HG02840 (cell line): ENCODE data around the gene USP43.

Experiments
- ATAC-seq: cut with Tn5 transposase; IDR thresholded peaks from one replicate; pipeline ENCODE4 v1.9.1; 2021; ENCODE audit warnings: mild to moderate bottlenecking, moderate library complexity, moderate number of reproducible peaks; ENCODE audit not compliant: unreplicated experiment, low FRiP score

USP43 gene

DNA sequence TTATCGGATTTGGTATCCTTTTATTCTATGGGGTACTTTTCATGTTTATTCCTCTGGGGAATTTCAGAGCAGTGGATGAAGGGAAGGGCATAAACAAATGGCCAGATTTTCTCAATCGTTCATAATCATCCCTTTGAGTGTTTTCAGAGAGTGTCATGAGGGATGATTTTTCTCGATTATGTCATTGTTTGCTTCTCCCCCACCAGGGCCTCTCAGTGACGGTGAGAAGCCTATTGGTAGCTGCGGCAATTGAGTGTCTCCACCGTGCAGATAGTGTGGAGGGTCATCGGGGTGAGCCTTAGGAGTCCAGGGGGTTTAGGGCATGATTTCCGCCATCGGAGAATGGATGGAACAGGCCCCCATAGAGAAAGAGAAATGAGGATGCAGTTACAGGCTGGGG, 57.2 kb downstream of the USP43 start:
- no peak for ATAC-seq

DNA sequence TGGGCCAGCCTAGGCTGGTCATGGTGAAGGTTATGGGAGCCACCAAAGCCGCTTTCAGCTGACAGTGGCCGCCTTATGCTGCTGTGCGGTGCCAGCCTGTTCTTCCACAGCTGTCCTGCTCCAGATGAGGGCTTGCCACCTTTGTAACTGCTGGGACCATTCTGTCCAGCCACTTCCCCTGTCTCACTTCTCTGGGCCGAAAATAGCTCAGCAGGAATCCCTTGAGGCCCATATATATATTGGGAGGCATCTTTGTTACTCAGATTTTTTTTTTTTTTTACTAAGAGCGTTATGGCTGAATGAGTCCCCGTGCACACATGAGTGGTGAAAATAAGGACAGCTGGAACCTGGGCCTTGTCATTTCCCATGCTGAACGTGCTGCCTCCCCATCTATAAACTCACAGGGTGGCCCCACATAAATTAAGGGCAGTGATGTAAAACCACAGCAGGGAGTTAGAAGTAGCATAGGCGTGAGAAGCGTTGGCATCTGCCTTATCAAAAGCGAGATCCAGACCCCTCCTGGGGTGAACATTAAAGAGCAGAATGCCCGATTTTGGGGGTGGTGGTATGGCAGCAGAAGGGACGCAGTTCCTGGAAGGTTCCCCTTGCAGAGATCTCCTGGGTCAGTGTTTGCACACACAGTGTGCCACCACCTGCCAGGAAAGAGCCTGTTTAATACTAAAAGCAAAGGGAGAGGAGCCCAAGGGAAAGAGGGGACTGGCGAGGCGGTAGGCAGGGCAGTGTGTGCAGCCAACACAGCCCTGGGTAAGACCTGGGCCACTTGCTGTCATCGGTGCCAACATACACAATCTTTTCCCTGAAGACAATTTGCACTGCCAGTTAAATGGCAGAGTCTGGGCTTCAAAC, 57.8 kb downstream of the USP43 start:
- ATAC-seq: no peak

DNA sequence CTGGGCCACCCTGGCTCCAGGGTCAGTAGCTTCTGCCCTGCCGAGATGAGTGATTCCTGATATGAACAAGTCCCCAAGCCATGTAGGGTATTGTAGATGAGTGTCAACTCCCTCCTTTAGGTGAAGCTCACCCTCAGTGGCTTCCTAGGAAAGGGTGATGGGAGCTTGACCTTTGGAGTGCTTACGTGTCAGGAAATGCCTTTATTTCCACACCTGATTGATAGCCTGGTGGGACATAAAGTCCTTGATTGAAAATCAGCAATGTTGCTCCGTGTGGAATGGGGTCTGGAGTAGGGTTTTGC, 58.4 kb downstream of the USP43 start:
- ATAC-seq: no peak

DNA sequence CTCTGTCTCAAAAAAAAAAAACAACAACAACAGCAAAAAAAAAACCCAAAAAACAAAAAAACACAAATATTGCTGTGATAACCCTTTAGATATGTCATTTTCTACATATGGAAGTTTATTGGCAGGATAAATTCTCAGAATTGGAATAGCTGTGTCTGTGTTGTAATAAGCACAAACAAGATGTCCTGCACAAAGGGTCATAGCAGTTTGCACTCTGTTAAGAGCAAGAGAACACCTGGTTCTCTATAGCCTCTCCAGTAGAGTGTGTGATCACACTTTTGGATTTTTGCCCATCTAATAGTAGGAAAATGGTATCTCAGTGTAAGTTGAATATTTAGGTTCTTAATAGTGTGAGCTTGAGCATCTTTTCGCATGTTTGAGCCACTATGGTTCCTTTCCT, 60.4 kb downstream of the USP43 start:
- ATAC-seq: no peak

DNA sequence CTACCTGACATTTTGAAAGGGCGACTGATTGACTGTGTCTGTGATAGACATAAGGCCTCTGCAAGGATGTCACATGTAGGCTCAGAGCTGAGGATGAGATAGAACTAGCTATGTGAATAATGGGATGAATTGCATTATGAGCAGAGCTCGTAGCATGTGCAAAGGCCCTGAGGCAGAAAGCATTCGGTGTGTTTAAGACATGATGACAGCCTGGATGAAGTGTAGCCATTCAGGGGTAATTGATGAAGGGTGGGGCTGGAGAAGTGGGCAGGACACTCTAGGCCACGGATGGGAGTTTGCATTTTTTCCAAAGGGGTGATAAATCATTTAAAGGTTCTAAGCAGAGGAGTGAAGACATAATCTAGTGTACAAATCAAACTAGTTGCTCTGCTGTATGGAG, 62.6 kb downstream of the USP43 start:
- ATAC-seq: no peak

DNA sequence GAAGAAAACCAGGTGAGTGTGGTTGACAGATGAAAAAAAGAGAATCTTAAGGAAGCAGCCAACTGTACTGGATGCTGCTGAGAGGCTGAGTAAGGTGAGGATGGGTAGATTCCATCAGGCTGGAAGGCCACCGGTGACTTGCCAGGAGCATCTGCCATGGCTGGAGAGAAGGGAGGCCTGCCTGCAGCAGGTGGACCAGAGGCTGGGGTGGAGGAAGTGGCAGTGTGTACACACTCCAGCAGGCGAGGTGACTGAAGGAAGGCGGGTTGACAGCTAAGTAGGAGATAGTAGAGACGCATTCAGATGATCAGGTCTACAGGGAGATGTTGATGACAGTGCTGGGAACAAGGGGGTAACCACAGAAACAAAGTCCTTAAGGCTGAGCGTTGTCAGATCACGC, 69.5 kb downstream of the USP43 start:
- ATAC-seq: no peak

DNA sequence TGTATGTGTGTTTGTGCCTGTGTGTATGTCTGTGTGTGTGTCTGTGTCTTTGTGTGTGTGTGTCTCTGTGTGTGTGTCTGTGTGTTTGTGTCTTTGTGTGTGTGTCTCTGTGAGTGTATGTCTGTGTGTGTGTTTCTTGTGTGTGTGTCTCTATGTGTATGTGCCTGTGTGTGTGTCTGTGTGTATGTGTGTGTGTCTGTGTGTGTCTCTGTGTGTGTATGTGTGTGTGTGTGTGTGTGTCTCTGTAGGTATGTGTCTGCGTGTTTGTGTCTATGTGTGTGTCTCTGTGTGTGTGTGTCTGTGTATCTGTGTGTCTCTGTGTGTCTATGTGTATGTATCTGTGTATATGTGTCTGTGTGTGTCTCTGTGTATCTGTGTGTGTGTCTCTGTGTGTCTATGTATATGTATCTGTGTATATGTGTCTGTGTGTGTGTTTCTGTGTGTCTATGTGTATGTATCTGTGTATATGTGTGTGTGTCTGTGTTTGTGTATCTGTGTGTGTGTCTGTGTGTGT, 70.2 kb downstream of the USP43 start:
- ATAC-seq: no peak

DNA sequence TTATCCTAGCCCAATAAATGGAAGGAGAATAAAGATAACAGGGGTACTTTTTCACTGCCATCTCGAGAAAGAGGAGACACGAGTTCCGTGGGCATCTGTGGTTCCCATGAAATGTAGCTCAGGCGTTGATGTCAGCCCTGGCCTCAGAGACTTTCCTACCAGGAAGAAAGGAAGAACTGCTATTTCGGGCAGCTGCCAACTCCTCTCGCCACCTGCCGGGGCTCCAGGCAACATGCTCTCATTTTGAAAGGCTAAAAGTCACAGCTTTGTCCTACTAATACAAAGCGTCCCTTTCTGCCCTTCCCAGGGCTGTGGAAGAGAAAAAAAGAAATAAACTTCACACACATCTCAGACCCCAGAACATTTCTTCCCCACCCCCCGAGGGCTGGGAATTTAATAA, 80.3 kb downstream of the USP43 start:
- ATAC-seq: no peak

DNA sequence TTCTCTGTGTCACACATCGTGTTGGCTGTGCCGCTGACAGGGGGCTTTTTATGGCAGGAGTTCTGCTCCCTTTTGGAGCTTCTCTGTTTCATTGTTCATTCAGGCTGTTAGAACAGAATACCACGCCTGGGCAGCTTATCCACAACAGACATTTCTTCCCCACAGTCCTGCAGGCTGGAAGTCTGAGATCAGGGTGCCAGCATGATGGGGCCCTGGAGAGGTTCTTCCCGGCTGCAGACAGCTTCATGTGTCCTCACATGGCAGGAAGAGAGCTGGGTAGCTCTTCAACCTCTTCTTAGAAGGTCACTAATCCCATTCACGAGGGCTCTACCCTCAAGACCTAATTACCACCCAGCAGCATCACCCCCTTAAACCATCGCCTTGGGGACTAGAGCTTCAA, 81.0 kb downstream of the USP43 start:
- ATAC-seq: no peak

DNA sequence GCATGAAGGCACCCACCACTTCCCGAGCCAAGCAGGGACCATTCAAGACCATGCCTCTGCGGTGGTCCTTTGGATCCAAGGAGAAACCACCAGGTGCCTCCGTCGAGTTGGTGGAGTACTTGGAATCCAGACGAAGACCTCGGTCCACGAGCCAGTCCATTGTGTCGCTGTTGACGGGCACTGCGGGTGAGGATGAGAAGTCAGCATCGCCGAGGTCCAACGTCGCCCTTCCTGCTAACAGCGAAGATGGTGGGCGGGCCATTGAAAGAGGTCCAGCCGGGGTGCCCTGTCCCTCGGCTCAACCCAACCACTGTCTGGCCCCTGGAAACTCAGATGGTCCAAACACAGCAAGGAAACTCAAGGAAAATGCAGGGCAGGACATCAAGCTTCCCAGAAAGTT, 82.7 kb downstream of the USP43 start:
- ATAC-seq: no peak

DNA sequence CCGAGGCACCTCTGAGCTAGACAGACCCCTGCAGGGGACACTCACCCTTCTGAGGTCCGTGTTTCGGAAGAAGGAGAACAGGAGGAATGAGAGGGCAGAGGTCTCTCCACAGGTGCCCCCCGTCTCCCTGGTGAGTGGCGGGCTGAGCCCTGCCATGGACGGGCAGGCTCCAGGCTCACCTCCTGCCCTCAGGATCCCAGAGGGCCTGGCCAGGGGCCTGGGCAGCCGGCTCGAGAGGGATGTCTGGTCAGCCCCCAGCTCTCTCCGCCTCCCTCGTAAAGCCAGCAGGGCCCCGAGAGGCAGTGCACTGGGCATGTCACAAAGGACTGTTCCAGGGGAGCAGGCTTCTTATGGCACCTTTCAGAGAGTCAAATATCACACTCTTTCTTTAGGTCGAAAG, 83.2 kb downstream of the USP43 start:
- no peak for ATAC-seq

DNA sequence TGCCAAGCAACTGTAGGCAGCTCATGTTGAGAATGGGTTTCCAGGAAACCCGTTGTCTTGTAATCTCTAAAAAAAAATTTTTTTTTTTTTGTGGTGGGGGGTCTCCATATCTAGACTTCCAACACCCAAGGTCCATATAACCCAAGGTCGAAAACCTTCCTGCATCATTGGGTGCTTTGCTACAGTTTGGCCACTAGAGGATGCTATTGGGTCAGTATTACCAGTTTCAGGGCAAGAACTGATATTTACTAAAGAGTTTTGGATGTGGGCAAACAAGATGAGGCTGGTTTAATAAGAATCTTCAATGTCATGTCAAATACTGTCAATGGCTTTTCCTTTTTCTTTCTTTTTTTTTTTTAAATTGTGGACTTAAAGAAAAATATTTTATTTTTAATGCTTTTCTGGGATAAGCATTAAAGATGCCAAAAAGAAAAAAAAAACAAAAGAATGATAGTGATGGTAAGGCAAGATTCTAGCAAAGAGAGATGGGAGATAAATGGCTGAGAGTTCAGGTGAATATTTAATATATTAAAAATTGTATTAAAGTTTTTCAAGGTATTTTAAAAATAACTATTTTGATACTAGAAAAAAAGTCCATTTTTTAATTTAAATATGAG, 83.8 kb downstream of the USP43 start:
- no peak for ATAC-seq

DNA sequence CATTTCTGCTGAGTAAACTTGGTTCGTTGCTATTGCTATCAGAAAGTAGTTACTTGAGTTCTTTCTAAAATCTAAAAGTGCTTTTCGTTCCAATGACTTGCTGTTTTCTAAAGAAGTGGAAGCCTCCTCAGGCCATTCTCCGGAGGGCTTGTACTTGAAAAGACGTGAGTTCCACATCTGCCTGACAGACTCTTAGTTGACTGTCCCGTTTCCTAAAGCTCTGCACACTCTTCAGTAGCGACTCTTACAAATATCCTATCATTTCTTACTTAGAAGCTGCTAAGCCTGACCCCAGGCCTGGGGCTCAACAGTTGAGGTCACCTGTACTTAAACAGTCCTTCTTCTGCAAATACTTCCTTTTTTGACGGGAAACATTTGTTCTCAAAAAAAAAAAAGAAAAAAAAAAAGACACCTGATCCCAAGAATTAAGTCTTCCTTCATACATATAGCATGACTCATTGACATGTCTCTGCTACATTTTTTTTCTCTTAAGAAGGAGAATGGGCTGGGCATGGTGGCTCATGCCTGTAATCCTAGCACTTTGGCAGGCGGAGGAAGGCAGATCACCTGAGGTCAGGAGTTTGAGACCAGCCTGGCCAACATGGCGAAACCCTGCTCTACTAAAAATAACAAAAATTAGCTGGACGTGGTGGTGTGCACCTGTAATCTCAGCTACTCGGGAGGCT, 84.6 kb downstream of the USP43 start:
- ATAC-seq: no peak

DNA sequence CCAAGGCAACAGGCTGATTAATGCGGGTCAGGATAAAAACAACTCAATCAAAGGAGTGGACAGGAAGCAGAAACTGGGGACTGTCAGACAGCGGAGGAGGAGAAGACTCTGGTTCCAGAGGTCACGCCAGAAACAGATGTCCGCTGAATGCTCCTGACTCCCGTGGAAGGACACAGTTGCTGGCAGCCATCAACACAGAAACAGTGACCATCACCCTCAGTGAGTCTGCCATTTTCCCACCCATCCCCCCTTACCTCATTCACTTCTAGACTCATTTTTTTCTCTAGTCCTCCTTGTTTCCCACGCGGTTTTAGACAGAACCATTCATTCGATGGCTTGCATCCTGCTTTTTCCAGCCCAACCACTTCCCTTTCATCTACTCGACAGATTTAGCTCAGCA, 105.2 kb downstream of the USP43 start:
- no peak for ATAC-seq

DNA sequence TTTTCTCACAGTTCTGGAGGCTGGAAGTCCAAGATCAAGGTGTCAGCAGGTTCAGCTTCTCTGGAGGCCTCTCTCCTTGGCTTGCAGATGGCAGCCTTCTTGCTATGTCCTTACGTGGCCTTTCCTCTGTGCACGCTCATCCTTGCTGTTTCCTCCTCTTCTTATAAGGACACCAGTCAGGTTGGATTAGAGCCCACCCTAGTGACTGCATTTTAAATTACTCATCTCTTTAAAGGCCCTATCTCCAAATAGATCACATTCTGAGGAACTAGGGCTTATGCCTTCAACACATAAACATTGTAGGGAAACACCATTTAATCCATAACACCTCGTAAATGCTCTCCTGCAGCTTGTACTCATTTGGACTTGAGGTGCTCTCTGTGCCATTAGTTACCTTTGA, 109.8 kb downstream of the USP43 start:
- ATAC-seq: no peak

DNA sequence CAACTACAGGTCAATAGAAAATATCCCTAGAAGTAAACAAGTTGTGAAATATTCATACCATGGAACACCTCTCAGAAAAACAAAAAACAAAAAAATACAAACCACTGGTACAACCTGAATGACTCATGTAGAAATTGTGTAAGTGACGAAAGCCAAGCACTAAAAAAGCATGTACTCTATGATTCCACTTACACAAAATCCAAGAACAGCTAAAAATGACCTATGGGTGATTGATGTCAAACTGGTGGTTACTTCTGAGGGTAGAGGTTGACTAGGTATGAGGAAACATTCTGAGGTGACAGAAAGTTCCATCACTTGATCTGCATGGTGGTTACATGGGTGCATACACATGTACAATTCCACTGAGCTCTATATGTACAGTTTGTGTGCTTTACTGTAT, 114.9 kb downstream of the USP43 start:
- no peak for ATAC-seq

DNA sequence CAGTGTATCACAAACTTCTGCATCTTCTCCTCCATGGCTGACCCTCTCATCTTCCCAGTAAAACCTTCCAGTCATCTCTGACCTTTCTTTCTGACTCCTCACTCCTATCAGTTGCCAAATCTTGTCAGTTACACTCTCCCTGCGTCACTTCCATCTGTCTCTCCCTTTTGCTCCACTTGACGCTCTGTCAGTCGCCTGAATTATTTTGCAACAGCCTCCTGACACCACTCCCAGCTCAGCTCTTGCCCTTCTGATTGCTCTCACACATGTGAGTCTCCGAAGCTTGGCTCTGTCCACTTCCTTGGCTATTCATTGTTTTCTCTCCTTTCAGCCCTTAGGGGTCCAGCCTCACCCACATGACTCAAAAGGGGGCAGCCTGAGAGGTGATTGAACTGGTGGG, 118.3 kb downstream of the USP43 start:
- ATAC-seq: no peak

DNA sequence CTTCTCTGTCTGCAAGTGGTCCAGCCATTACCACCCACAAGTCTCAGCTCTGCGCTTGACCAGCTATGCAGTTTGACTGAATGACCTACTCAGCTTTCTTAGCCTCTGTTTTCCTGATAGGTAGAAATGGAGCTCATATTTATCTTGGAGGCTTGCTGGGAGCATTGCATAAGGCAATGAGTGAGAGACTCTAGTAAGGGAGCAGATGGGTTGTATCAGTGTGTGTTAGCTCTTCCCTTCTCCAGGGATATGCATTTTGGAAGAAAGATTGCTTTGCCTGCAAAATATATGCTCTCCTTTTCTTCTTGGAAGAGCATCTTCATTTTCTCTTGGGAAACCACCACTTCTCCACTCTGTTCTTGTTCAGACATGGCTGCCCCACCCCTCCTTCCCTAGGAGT, 120.0 kb downstream of the USP43 start:
- no peak for ATAC-seq

DNA sequence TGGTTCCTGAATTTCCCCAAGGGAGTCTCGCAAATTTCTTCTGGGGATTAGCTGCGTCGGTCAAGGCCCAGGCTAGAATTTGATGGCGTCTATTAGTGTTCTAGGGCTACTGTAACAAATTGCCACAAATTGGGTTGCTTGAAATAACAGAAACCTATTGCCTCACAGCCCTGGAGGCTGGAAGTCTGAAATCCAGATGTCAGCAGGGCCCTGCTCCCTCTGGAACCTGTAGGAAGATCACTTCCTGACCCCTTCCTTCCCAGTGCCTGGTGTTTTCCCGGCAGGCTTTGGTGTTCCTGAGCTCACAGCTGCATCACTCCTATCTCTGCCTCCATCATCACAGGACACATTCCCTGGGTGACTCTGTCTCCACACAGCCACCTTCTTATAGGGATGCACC, 121.7 kb downstream of the USP43 start:
- no peak for ATAC-seq

DNA sequence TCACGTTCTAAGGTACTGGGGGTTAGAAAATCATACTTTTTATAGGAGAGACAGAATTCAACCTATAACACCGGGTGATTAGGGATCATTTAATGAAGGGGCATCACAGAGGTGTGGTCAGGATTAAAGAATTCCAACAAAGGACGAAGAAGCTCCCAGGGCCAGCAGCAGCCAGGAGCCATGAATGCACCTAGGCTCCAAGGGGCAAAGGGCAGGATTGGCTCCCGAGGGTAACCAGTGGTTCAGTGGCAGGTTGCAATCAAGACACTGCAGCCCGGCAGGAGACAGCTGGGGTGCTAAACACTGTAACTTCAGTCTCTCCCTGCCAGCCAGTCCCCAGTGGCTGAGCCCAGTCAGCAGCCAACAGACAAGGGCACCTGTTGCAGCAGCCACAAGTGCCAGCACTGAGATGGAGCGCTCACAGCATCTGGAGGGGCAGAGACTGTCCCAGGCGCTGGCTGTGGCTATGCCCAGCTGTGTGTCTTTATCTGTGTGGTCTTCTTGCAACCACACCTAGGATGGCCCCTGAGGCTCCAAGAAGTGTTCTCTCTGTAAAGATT, 122.2 kb downstream of the USP43 start:
- no peak for ATAC-seq

DNA sequence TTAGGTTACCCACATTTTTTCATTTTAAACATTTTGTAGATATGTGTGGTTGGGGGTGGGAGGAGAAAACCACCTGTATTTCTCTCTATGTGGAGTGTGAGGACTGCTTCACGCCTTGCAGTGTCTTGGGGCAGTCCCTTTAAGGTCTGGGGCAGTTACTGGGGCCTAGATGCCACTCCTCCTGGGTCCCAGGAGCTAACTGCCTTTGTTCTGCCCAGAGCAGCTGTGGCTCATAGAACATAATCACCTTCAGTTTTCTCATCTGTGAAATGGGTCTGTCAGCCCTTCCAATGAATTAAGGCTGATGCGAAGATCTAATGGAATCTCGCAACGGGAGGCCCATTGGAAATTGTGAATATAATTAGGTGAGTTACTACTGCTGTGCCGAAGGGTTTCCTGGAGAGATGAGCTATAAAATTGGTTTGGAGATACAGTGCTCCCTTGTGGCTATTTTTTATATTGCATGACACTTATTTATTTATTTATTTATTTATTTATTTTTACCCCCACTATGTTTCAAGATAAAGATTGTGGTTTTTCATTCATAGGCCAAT, 123.1 kb downstream of the USP43 start:
- ATAC-seq: no peak
